ENCODE measurements around the gene C4orf51.

The C4orf51 gene

GRCh38 chr4:145757188-145757587, 77.2 kb downstream of the C4orf51 start:
- DNase-seq (ENCODE audit: low spot score): no peak

- DNase-seq (ENCODE audit: low spot score): no peak
Measured at GRCh38 chr4:145760176-145760575, 80.2 kb downstream of the C4orf51 start.

GRCh38 chr4:145760961-145761929, 81.3 kb downstream of the C4orf51 start:
- DNase-seq (ENCODE audit: low spot score): no peak

- DNase-seq (ENCODE audit: low spot score): no peak
Measured at GRCh38 chr4:145762719-145763118, 82.8 kb downstream of the C4orf51 start.

GRCh38 chr4:145763399-145763798, 83.5 kb downstream of the C4orf51 start:
- DNase-seq (ENCODE audit: low spot score): no peak

GRCh38 chr4:145766273-145766672, 86.3 kb downstream of the C4orf51 start:
- no peak for DNase-seq (ENCODE audit: low spot score)

GRCh38 chr4:145769450-145770037, 89.6 kb downstream of the C4orf51 start:
- no peak for DNase-seq (ENCODE audit: low spot score)

- no peak for DNase-seq (ENCODE audit: low spot score)
Measured at GRCh38 chr4:145770124-145770523, 90.2 kb downstream of the C4orf51 start.

- no peak for DNase-seq (ENCODE audit: low spot score)
Measured at GRCh38 chr4:145772347-145772746, 92.4 kb downstream of the C4orf51 start.

GRCh38 chr4:145773581-145774234, 93.8 kb downstream of the C4orf51 start:
- no peak for DNase-seq (ENCODE audit: low spot score)

- DNase-seq (ENCODE audit: low spot score): no peak
Measured at GRCh38 chr4:145774473-145774872, 94.5 kb downstream of the C4orf51 start.

- DNase-seq (ENCODE audit: low spot score): no peak
Measured at GRCh38 chr4:145775406-145775805, 95.5 kb downstream of the C4orf51 start.

GRCh38 chr4:145776208-145776607, 96.3 kb downstream of the C4orf51 start:
- DNase-seq (ENCODE audit: low spot score): no peak

GRCh38 chr4:145779319-145779801, 99.4 kb downstream of the C4orf51 start:
- no peak for DNase-seq (ENCODE audit: low spot score)

- no peak for DNase-seq (ENCODE audit: low spot score)
Measured at GRCh38 chr4:145781351-145781750, 101.4 kb downstream of the C4orf51 start.

Measured in COLO829 (cell line).